ENCODE results near the gene KDSR. TPM values are rescaled to one million over a fixed set of nuclear protein-coding genes. Genes with fewer than 3 reads are reported as not detected.

Gene KDSR
- total and polyA plus RNA-seq, 9 of the 15 experiments (the other 6 are each of a cell fraction or from before 2014, with no cell fraction given), result 4.0 to 24.7 (median 12.4) TPM

GRCh38 chr18:63306249-63306648, 60.8 kb downstream of the KDSR start (continued):
- no peak for TF ChIP-seq ZFP91 (CRISPR knock-in tag; IDR thresholded peaks at IDR 0.05)
- TF ChIP-seq NFATC3 (IDR thresholded peaks at IDR 0.05), result no peak
- TF ChIP-seq ZNF184 (CRISPR knock-in tag; IDR thresholded peaks at IDR 0.05), result no peak
- no peak for TF ChIP-seq ZNF589 (CRISPR knock-in tag; IDR thresholded peaks at IDR 0.05; ENCODE audit: low read depth)

GRCh38 chr18:63303547-63303946, 63.5 kb downstream of the KDSR start:
- H3K9me1 ChIP-seq (ENCODE audit: control insufficient read depth, insufficient read depth, low read length), result no peaks in the 10 kb centered on the region
- H3K36me3 ChIP-seq (ENCODE audit: control insufficient read depth, insufficient read depth, low read length), result no peaks in the 10 kb centered on the region
- FAIRE-seq (no peak), ATAC-seq (no peak), DNase-seq (ENCODE audit: extremely low read depth in 1 of 4, low spot score in 3 of 4) (no peak)
- no peak overlapping the region for H2AFZ ChIP-seq (ENCODE audit: low read depth, low read length)
- intact Hi-C loops (cut with micrococcal nuclease), result no loop called here
- ChIA-PET CTCF (ENCODE audit: low intra/inter-chr PET ratio) (no interaction called here), POLR2A (no interaction called here)
- H3K27me3 ChIP-seq (ENCODE audit: control insufficient read depth in 2 of 2, insufficient read depth in 2 of 2, low read length in 2 of 2), result peaks cover 0 to 18% of the 10 kb centered on the region in 2 experiments; a peak in 3 of 5 replicates
- no peaks in the 10 kb centered on the region for H3K9me3 ChIP-seq (replicated peaks; ENCODE audit: control insufficient read depth, insufficient read depth, low read depth, low read length)
- no peak overlapping the region for H3K27ac ChIP-seq (ENCODE audit: extremely low read depth, low read depth, low read length)
- H3K4me2 ChIP-seq (ENCODE audit: insufficient read depth, low read length), result no peak overlapping the region
- H4K20me1 ChIP-seq (replicated peaks; ENCODE audit: control insufficient read depth, insufficient read depth, low read length), result no peaks in the 10 kb centered on the region
- BruUV-seq (replicated peaks), result no TSS peak
- no peak overlapping the region for H3K9ac ChIP-seq (ENCODE audit: insufficient read depth in 1 of 2, low read depth in 2 of 2, low read length in 2 of 2)
- no peak overlapping the region for H3K4me3 ChIP-seq
- in situ Hi-C loops (cut with MboI), result no loop called here
- no peaks in the 10 kb centered on the region for H3K4me1 ChIP-seq (replicated peaks in 1 of 2; ENCODE audit: control insufficient read depth in 2 of 2, insufficient read depth in 2 of 2, low read length in 2 of 2)
- 7% methylated on average over 3 of the region's 3 CpGs for WGBS (ENCODE audit: insufficient coverage, low coverage, missing lambda C conversion rate)
- no peaks in the 10 kb centered on the region for H3K79me2 ChIP-seq (ENCODE audit: control insufficient read depth, insufficient read depth, low read length)
- TF ChIP-seq ZNF3 (CRISPR knock-in tag; IDR thresholded peaks at IDR 0.05) (no peak), TBL1XR1 (IDR thresholded peaks at IDR 0.05; ENCODE audit: low read length in 2 of 2) (no peak), MAFF (IDR thresholded peaks at IDR 0.05; ENCODE audit: low read length) (no peak), ZNF668 (CRISPR knock-in tag; IDR thresholded peaks at IDR 0.05) (no peak), SIN3A (IDR thresholded peaks at IDR 0.05; ENCODE audit: borderline replicate concordance in 2 of 2, control insufficient read depth in 1 of 2, low read depth in 2 of 2, low read length in 2 of 2) (no peak), HNRNPH1 (optimal IDR thresholded peaks at IDR 0.05; ENCODE audit: low read depth, low read length) (no peak), ESRRA (IDR thresholded peaks at IDR 0.05; ENCODE audit: borderline replicate concordance, low read depth) (no peak), MTF1 (CRISPR knock-in tag; IDR thresholded peaks at IDR 0.05; ENCODE audit: borderline replicate concordance) (no peak), KDM1A (IDR thresholded peaks at IDR 0.05) (no peak), DNMT1 (IDR thresholded peaks at IDR 0.05) (no peak), ETV1 (tag; conservative IDR thresholded peaks at IDR 0.05; ENCODE audit: low read depth) (no peak), LEF1 (IDR thresholded peaks at IDR 0.05) (no peak), ZNF780A (CRISPR knock-in tag; IDR thresholded peaks at IDR 0.05) (no peak), SIN3B (IDR thresholded peaks at IDR 0.05; ENCODE audit: low read depth) (no peak)
- TF ChIP-seq, protein P1, sequence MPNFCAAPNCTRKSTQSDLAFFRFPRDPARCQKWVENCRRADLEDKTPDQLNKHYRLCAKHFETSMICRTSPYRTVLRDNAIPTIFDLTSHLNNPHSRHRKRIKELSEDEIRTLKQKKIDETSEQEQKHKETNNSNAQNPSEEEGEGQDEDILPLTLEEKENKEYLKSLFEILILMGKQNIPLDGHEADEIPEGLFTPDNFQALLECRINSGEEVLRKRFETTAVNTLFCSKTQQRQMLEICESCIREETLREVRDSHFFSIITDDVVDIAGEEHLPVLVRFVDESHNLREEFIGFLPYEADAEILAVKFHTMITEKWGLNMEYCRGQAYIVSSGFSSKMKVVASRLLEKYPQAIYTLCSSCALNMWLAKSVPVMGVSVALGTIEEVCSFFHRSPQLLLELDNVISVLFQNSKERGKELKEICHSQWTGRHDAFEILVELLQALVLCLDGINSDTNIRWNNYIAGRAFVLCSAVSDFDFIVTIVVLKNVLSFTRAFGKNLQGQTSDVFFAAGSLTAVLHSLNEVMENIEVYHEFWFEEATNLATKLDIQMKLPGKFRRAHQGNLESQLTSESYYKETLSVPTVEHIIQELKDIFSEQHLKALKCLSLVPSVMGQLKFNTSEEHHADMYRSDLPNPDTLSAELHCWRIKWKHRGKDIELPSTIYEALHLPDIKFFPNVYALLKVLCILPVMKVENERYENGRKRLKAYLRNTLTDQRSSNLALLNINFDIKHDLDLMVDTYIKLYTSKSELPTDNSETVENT (CRISPR knock-in tag; IDR thresholded peaks at IDR 0.05), result no peak
